ENCODE results near the gene LSR. TPM values are rescaled to one million over a fixed set of nuclear protein-coding genes. Genes with fewer than 3 reads are reported as not detected.

Gene LSR
- total and polyA plus RNA-seq, 2 experiments from 2014 or later: 116 to 212 TPM

GRCh38 chr19:35265900-35266519 lies 17.2 kb downstream of the LSR start (continued):
- TF ChIP-seq, protein P1, sequence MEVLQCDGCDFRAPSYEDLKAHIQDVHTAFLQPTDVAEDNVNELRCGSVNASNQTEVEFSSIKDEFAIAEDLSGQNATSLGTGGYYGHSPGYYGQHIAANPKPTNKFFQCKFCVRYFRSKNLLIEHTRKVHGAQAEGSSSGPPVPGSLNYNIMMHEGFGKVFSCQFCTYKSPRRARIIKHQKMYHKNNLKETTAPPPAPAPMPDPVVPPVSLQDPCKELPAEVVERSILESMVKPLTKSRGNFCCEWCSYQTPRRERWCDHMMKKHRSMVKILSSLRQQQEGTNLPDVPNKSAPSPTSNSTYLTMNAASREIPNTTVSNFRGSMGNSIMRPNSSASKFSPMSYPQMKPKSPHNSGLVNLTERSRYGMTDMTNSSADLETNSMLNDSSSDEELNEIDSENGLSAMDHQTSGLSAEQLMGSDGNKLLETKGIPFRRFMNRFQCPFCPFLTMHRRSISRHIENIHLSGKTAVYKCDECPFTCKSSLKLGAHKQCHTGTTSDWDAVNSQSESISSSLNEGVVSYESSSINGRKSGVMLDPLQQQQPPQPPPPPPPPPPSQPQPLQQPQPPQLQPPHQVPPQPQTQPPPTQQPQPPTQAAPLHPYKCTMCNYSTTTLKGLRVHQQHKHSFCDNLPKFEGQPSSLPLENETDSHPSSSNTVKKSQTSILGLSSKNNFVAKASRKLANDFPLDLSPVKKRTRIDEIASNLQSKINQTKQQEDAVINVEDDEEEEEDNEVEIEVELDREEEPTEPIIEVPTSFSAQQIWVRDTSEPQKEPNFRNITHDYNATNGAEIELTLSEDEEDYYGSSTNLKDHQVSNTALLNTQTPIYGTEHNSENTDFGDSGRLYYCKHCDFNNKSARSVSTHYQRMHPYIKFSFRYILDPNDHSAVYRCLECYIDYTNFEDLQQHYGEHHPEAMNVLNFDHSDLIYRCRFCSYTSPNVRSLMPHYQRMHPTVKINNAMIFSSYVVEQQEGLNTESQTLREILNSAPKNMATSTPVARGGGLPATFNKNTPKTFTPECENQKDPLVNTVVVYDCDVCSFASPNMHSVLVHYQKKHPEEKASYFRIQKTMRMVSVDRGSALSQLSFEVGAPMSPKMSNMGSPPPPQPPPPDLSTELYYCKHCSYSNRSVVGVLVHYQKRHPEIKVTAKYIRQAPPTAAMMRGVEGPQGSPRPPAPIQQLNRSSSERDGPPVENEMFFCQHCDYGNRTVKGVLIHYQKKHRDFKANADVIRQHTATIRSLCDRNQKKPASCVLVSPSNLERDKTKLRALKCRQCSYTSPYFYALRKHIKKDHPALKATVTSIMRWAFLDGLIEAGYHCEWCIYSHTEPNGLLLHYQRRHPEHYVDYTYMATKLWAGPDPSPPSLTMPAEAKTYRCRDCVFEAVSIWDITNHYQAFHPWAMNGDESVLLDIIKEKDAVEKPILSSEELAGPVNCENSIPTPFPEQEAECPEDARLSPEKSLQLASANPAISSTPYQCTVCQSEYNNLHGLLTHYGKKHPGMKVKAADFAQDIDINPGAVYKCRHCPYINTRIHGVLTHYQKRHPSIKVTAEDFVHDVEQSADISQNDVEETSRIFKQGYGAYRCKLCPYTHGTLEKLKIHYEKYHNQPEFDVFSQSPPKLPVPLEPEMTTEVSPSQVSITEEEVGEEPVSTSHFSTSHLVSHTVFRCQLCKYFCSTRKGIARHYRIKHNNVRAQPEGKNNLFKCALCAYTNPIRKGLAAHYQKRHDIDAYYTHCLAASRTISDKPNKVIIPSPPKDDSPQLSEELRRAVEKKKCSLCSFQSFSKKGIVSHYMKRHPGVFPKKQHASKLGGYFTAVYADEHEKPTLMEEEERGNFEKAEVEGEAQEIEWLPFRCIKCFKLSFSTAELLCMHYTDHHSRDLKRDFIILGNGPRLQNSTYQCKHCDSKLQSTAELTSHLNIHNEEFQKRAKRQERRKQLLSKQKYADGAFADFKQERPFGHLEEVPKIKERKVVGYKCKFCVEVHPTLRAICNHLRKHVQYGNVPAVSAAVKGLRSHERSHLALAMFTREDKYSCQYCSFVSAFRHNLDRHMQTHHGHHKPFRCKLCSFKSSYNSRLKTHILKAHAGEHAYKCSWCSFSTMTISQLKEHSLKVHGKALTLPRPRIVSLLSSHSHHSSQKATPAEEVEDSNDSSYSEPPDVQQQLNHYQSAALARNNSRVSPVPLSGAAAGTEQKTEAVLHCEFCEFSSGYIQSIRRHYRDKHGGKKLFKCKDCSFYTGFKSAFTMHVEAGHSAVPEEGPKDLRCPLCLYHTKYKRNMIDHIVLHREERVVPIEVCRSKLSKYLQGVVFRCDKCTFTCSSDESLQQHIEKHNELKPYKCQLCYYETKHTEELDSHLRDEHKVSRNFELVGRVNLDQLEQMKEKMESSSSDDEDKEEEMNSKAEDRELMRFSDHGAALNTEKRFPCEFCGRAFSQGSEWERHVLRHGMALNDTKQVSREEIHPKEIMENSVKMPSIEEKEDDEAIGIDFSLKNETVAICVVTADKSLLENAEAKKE (CRISPR knock-in tag; IDR thresholded peaks at IDR 0.05): no peak
- TF ChIP-seq NANOG (IDR thresholded peaks at IDR 0.05; ENCODE audit: borderline replicate concordance) (no peak), JUNB (IDR thresholded peaks at IDR 0.05; ENCODE audit: unreplicated experiment) (no peak), ETS1 (IDR thresholded peaks at IDR 0.05) (no peak), ZNF114 (CRISPR knock-in tag; IDR thresholded peaks at IDR 0.05) (no peak)
- TF ChIP-seq, protein P2, sequence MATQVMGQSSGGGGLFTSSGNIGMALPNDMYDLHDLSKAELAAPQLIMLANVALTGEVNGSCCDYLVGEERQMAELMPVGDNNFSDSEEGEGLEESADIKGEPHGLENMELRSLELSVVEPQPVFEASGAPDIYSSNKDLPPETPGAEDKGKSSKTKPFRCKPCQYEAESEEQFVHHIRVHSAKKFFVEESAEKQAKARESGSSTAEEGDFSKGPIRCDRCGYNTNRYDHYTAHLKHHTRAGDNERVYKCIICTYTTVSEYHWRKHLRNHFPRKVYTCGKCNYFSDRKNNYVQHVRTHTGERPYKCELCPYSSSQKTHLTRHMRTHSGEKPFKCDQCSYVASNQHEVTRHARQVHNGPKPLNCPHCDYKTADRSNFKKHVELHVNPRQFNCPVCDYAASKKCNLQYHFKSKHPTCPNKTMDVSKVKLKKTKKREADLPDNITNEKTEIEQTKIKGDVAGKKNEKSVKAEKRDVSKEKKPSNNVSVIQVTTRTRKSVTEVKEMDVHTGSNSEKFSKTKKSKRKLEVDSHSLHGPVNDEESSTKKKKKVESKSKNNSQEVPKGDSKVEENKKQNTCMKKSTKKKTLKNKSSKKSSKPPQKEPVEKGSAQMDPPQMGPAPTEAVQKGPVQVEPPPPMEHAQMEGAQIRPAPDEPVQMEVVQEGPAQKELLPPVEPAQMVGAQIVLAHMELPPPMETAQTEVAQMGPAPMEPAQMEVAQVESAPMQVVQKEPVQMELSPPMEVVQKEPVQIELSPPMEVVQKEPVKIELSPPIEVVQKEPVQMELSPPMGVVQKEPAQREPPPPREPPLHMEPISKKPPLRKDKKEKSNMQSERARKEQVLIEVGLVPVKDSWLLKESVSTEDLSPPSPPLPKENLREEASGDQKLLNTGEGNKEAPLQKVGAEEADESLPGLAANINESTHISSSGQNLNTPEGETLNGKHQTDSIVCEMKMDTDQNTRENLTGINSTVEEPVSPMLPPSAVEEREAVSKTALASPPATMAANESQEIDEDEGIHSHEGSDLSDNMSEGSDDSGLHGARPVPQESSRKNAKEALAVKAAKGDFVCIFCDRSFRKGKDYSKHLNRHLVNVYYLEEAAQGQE (IDR thresholded peaks at IDR 0.05; ENCODE audit: unreplicated experiment): no peak
